Measurements from ENCODE around the gene LYZL6.
A peak's percentile ranks its signal among the peaks of the same experiment; 100 is the strongest.

The LYZL6 gene, protein sequence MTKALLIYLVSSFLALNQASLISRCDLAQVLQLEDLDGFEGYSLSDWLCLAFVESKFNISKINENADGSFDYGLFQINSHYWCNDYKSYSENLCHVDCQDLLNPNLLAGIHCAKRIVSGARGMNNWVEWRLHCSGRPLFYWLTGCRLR

DNA sequence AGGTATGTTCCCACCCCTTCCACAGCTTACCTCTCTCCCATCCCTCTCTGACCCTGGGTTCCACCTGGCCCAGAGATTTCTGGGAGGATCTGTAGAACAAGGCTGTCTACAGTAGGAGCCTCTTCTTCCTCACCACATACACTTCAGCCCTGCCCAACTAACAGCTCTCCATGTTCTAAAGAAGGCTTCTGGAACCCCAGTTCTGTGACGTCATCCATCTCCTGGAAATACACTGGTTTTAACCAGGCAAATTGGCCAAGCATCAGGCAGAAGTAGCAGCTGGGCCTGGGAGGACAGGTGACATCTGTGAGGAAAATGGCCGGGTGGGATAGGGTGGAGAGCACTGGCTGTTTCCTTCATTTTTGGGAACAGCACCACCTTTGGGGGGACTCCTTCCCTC, at the start of gene LYZL6:
TSS of gene LYZL6 (minus strand) at position 177 of the 400 bp plus-strand sequence. CDS start 4,357 bp downstream, outside the sequence.
- TF ChIP-seq, protein P1, sequence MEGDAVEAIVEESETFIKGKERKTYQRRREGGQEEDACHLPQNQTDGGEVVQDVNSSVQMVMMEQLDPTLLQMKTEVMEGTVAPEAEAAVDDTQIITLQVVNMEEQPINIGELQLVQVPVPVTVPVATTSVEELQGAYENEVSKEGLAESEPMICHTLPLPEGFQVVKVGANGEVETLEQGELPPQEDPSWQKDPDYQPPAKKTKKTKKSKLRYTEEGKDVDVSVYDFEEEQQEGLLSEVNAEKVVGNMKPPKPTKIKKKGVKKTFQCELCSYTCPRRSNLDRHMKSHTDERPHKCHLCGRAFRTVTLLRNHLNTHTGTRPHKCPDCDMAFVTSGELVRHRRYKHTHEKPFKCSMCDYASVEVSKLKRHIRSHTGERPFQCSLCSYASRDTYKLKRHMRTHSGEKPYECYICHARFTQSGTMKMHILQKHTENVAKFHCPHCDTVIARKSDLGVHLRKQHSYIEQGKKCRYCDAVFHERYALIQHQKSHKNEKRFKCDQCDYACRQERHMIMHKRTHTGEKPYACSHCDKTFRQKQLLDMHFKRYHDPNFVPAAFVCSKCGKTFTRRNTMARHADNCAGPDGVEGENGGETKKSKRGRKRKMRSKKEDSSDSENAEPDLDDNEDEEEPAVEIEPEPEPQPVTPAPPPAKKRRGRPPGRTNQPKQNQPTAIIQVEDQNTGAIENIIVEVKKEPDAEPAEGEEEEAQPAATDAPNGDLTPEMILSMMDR (IDR thresholded peaks at IDR 0.05; ENCODE audit: extremely low read depth, missing control alignments): no peak
- no peak for DNase-seq (ENCODE audit: low spot score)

DNA sequence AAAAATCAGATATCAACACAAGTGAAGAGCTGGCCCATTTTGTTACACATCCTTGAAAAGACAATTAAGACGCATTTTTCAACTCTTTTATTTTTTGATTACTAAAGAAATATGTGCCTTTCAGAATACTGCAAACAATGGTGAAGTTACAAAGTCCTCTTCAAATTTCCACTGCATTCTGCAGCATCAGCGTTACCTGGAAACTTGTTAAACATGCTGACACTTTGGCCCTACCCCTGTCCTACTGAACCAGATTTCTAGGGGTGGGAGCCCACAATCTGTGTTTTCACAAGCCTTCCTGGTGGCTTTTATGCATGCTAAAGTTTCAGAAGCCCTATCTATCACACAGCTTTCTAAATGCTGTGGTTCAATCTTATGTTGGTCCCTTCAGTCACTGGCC, 47.6 kb upstream of the LYZL6 start:
- TF ChIP-seq, protein P1 (IDR thresholded peaks at IDR 0.05; ENCODE audit: extremely low read depth, missing control alignments): no peak
- no peak for DNase-seq (ENCODE audit: low spot score)

DNA sequence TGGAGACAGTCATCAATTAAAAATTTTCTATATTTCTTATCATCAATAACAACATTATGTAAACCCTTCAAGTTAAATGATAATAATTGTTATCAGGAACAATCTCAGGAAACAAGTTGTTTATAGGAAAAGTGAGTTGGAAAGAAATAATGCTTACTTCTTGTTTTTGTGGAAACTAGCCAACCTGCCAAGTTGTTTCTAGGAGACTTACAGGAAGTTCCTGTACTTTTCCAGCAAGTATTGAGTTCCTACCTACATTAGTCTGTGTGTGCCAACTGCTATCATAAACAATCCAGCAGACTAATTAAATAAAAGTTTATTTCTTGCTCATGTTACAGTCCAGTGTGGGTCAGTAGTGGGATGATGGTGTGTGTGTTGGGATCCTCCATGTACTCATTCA, 44.7 kb upstream of the LYZL6 start:
- TF ChIP-seq, protein P1 (IDR thresholded peaks at IDR 0.05; ENCODE audit: extremely low read depth, missing control alignments): no peak

DNA sequence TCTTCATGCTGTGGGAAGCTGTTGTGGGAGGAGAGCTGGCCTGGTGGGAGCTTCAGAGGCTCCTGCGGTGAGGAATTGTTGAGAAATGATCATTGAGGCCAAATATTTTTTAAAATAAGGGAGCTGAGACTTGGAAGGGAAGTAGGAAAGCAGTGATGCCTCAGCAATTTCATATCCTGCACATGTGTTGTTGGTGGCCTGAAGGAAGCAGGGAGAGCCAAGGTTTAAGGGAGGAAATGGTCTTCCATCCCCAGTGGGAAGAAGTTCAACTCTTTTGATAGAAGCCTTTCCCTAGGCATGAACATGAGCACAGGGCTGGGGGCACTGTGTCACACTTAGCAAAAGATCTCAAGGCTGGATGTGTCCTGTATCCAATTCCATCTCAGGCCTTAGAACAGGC, 43.1 kb upstream of the LYZL6 start, which contains the start of gene CCL14:
TSS of gene CCL14 (minus strand) at position 87 of the 400 bp plus-strand sequence. CDS start at position 7, 80 bp downstream.
- no peak for DNase-seq (ENCODE audit: low spot score)
- TF ChIP-seq, protein P1 (IDR thresholded peaks at IDR 0.05; ENCODE audit: extremely low read depth, missing control alignments): no peak

More for the DNA sequence above, 44.7 kb upstream of the LYZL6 start:
- no peak for DNase-seq (ENCODE audit: low spot score)

DNA sequence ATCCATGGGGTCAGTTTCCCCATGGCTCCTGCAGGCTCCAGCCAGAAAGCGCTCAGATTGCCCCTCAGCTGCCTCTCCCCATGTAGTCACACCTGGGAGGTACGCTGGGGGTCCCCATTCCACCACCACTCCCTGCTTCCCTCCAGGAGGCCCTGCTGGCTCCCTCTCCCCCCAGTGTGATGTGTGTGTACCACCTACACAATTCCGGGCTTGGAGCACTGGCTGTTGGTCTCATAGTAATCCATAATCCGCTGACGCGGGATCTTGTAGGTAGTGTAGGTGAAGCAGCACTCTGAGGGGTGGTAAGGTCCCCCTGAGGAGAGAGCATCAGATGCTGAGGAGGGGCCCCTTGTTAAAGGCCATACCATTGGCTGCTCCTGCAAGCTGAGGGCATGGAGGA, 40.6 kb upstream of the LYZL6 start:
- TF ChIP-seq, protein P1 (IDR thresholded peaks at IDR 0.05; ENCODE audit: extremely low read depth, missing control alignments): no peak
- DNase-seq (ENCODE audit: low spot score): no peak

DNA sequence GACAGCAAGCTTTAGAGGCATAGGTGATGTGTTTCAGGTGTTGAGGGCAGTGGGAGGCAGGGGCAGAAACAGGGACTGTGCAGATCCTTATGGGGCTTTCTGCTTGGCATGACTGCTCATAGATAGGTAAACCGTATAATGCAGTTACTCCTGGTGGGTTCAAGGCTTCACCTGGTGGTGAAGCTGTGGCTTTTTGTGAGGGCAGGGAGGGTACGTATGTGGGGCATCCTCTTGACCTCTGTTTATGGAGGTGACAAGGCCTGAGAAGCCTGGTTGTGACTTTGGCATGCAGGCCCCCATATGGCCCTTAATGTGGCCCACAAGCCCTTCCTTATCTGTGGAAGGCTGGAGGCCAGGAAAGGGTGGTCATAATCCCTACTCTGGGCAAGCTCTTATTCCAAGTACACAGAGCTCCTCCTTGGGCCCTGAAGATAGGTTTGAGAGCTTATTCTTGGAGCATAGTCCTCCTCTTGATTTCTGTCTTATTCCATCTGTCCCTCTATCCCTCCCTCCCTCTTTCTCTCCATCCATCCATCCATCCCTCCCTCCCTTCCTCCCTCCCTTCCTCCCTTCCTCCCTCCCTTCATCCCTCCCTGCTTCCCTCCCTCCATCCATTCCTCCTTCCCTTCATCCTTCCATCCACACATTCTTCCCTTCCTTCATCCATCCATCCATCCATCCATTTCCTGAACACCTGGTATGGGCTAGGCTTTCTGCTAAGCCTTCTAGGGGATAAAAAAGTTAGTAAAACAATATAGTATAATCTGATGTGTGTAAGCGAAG, 39.1 kb upstream of the LYZL6 start:
- DNase-seq (ENCODE audit: low spot score): no peak
- TF ChIP-seq, protein P1 (IDR thresholded peaks at IDR 0.05; ENCODE audit: extremely low read depth, missing control alignments): no peak

DNA sequence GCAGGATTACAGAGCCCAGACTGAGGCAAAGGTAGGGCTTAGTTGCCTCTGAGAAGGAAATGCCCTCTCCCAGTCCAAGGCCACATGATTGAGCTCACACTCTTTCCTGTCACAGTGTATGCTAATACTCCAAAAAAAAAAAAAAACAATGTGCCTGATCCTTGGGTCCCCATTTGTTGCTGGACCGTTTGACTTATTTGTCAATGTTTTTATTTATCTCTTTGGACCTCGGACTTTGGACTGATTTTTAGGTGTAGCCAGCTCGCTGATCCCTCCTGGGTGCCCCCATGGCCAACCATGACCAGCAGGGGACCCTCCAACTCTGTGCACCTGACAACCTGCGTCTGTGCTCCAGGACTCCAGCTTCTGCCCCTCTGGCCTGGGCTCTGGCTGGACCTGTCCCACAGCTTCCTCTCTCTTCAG, 38.4 kb upstream of the LYZL6 start:
- DNase-seq (ENCODE audit: low spot score): no peak
- TF ChIP-seq, protein P1 (IDR thresholded peaks at IDR 0.05; ENCODE audit: extremely low read depth, missing control alignments): peak; percentile 13

All from GM20000 (cell line).